Subcutaneous adipose tissue (tissue), 4 donors: Measurements from ENCODE around the gene FARS2. TPM values are rescaled to one million over a fixed set of nuclear protein-coding genes. Genes with fewer than 3 reads are reported as not detected.

ENCODE experiments used
- total RNA-seq, 4 donors: library from RNA; depleted of rRNA; stranded (reverse); fragments of >200 nt; gene quantifications; one replicate each; pipeline ENCODE4 v1.1.0, GENCODE V29; 2016
- TF ChIP-seq, protein P1 (sequence below): fragments of 450-650 bp; IDR thresholded peaks from one replicate; pipeline ENCODE4 v1.5.1; 2016; ENCODE audit warnings: low read depth, mild to moderate bottlenecking, control low read depth, antibody characterized with exemption, moderate library complexity

FARS2 gene
- total RNA-seq, 4 donors from 2014 or later, result 6.2 to 13.6 (median 11.3) TPM

DNA sequence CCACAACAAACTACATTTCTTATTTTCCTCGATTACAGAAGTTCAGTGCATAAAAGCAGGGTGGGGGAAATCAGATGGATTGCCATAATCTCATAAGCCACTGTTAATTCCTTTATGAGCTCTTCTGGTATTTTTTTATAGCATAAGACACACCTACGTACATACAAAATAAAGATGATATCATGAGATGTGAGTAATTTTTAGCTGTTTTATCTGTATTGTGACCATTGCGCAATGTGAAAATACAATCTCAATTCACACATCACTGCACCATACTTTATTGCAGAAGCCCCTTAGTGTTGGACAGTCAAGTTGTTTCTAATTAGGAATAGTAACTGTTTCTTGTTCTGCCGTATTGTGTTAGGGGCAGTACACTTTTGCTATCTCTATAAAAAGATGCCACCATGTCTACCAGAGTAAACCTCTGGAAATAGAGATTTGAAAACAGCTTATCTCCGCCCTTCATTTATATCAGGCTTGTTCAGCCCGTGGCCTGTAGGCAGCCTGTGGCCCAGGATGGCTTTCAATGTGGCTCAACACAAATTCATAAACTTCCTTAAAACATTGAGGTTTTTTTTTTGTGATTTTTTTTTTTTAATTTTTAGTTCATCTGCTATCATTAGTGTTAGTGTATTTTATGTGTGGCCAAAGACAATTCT lies 90.4 kb downstream of the FARS2 start:
- TF ChIP-seq, protein P1, sequence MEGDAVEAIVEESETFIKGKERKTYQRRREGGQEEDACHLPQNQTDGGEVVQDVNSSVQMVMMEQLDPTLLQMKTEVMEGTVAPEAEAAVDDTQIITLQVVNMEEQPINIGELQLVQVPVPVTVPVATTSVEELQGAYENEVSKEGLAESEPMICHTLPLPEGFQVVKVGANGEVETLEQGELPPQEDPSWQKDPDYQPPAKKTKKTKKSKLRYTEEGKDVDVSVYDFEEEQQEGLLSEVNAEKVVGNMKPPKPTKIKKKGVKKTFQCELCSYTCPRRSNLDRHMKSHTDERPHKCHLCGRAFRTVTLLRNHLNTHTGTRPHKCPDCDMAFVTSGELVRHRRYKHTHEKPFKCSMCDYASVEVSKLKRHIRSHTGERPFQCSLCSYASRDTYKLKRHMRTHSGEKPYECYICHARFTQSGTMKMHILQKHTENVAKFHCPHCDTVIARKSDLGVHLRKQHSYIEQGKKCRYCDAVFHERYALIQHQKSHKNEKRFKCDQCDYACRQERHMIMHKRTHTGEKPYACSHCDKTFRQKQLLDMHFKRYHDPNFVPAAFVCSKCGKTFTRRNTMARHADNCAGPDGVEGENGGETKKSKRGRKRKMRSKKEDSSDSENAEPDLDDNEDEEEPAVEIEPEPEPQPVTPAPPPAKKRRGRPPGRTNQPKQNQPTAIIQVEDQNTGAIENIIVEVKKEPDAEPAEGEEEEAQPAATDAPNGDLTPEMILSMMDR, result no peak

DNA sequence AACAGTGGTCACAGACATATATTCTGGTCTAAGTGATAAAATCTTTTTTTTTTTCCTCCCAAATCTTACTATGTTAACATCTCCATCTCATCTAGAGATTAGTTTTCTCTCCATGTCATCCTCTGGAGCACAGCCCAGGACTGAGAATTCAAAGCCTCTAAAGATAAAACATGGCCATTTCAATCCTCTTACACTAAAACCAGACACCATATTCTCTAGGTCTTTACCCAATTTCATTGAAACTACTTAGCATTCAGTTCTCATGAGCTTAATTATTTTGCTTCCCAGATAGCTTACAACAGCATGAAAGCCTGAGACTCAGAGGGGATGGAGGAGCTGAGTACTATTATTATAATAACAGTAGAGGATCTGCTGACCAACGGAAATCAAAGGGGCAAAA lies 92.7 kb downstream of the FARS2 start:
- TF ChIP-seq, protein P1, result no peak

DNA sequence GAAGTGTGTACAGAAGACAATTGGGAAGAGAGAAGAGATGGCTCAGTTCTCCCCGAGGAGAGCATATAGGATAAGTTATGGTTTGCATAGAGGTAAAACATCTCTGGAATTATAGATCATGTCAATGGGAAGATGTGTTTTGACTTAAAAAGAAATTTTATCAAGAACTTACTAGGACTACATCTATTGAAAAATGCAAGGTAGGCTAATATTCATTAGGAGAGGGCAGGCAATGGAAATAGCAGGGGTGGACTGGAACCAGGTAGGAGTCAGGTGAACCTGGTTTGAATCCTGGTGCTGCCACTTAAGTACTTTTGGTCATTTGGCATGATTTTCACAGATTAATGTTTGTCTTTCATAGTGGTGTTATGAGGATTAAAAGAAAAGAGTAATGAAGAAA lies 96.2 kb downstream of the FARS2 start:
- TF ChIP-seq, protein P1, result no peak

DNA sequence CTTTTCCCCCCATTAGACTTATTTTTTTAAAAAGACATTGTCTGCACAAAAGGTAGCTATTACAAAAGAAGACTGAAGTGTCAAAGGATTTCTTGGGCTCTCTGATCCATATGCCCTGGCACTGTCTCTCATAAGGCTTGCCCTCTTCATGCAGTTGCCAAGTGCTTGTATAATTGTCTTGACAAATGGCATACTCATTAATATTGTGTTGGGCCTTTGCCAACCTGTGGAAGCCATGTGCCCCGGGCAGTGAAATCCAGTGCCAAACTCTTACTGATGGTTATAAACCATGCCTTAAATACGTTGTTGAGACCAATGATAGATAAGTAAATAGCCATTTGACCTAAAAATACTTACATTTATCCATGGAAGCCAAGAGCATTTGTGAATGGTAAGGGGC lies 98.1 kb downstream of the FARS2 start:
- TF ChIP-seq, protein P1, result no peak

DNA sequence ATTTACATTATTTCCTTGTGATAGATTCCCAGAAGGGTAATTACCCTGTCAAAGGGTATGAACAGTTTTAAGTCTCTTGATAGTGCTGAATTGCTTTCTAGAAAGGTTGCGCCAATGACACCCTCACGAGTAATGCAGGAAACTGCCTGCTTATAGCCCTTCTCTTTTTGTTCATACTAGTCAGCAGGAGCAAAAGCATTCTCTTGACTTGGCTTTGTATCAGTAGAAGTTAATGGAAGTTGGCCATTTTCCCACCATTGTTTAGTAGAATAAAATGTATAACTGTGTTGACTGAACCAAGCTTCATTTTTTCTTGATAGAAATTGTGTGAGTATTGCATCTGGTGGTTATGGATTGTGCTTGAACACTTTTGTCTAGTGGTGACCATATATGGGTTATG lies 100.1 kb downstream of the FARS2 start:
- TF ChIP-seq, protein P1, result no peak

DNA sequence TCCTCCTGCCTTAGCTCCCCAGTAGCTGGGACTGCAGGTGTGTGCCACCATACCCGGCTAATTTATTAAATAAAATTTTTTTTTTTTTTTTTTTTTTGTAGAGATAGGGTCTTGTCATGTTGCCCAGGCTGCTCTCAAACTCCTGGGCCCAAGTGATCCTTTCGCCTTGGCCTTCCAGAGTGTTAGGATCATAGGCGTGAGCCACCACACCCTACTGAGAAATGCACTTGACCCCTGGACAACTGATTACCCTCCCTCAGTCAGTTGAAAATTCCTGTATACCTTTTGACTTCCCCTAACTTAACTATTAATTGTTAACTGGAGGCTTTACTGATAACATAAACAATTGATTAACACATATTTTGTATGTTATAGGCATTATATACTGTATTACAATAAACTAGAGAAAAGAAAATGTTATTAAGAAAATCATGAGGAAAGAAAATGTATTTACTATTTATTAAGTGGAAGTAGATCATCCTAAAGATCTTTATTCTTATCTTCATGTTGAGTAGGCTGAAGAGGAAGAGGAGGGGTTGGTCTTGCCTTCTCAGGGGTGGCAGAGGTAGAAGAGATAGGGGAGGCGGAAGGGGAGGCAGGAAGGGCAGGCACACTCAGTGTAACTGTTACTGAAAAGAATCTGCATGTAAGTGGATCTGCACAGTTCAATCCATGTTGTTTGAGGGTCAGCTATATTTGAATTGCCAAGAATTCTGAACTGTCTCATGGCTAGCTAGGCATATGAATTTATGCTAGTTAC lies 104.3 kb downstream of the FARS2 start:
- TF ChIP-seq, protein P1, result no peak

DNA sequence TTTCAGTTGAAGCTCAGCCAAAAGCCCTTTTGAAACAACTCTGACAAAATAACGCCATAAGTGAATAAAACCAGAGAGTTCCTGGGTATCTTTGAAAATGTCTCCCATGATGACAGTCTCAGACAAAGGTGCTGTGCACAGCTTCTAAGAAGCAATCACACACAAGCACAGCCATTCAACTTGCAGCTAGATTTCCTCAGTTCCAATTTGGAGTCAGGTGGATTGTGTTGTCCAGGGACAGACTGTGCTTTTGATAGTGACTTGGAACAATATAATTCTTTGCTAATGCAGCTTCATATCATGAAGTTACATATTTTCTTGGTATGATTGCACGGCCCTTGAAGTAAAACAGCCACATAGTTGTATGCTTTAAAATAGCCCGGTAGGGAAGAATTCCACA lies 105.6 kb downstream of the FARS2 start:
- TF ChIP-seq, protein P1, result no peak
